NCI-H446 (cell line): ENCODE results near the gene NME7.
A peak's percentile ranks its signal among the peaks of the same experiment; 100 is the strongest.
"Not testable (repeated sequence)": the region's sequence is repeated elsewhere in the genome, so short reads cannot be mapped to it uniquely, and the experiment has no call there.

Source experiments
- DNase-seq, 2 experiments: peaks; one replicate each; lab custom pipeline; 2025; lab: John Stamatoyannopoulos, UW

NME7 gene

GRCh38 chr1:169342096-169342495, 25.5 kb downstream of the NME7 start:
- not testable (repeated sequence) for DNase-seq

- DNase-seq = no peak
These were observed 26.7 kb downstream of the NME7 start for GRCh38 chr1:169340882-169341281.

GRCh38 chr1:169339773-169340172, 27.8 kb downstream of the NME7 start:
- DNase-seq = no peak

GRCh38 chr1:169338617-169339016, 29.0 kb downstream of the NME7 start:
- DNase-seq = no peak

- DNase-seq = not testable (repeated sequence)
These were observed 30.5 kb downstream of the NME7 start for GRCh38 chr1:169336947-169337715.

- not testable (repeated sequence) for DNase-seq
These were observed 32.9 kb downstream of the NME7 start for GRCh38 chr1:169334727-169335126.

GRCh38 chr1:169330927-169331326, 36.7 kb downstream of the NME7 start:
- no peak for DNase-seq

- DNase-seq = no peak
These were observed 38.2 kb downstream of the NME7 start for GRCh38 chr1:169329383-169329782.

GRCh38 chr1:169327875-169328274, 39.7 kb downstream of the NME7 start:
- no peak for DNase-seq

GRCh38 chr1:169326956-169327268, 40.7 kb downstream of the NME7 start:
- no peak for DNase-seq

GRCh38 chr1:169326261-169326955, 41.2 kb downstream of the NME7 start:
- no peak for DNase-seq

- no peak for DNase-seq
These were observed 42.5 kb downstream of the NME7 start for GRCh38 chr1:169325117-169325516.

- DNase-seq = no peak
These were observed 45.5 kb downstream of the NME7 start for GRCh38 chr1:169322138-169322537.

GRCh38 chr1:169321539-169321938, 46.1 kb downstream of the NME7 start:
- no peak for DNase-seq

GRCh38 chr1:169318536-169319244, 48.9 kb downstream of the NME7 start:
- peak in 1 of 2 experiments; percentile 18 for DNase-seq

GRCh38 chr1:169316556-169316955, 51.0 kb downstream of the NME7 start:
- no peak for DNase-seq

- DNase-seq = no peak
These were observed 55.3 kb downstream of the NME7 start for GRCh38 chr1:169312084-169312954.

- DNase-seq = no peak
These were observed 58.1 kb downstream of the NME7 start for GRCh38 chr1:169309178-169310166.

GRCh38 chr1:169308313-169309039, 59.1 kb downstream of the NME7 start:
- DNase-seq = no peak

- no peak for DNase-seq
These were observed 60.4 kb downstream of the NME7 start for GRCh38 chr1:169307176-169307575.
